HEK293 (cell line): ENCODE results near the gene KLRC1.

ENCODE experiments used
- BCL11A ChIP-seq: fragments of 450-650 bp; formaldehyde crosslinking; IDR thresholded peaks from 2 replicates; pipeline ENCODE4 v1.5.1; 2016; ENCODE audit warnings: low read depth, missing biosample characterization, missing genetic modification characterization
- BCL6B ChIP-seq: fragments of 450-650 bp; formaldehyde crosslinking; IDR thresholded peaks from 2 replicates; pipeline ENCODE4 v1.5.1; 2017; ENCODE audit warnings: missing biosample characterization, missing genetic modification characterization
- CTCF ChIP-seq: fragments of 450-650 bp; formaldehyde crosslinking; IDR thresholded peaks from 2 replicates; pipeline ENCODE4 v1.5.1; 2016; ENCODE audit warnings: missing biosample characterization, missing genetic modification characterization
- REST ChIP-seq: fragments of 450-650 bp; formaldehyde crosslinking; IDR thresholded peaks from 2 replicates; pipeline ENCODE4 v1.5.1; 2016; ENCODE audit warnings: missing biosample characterization, missing genetic modification characterization
- TCF7L2 ChIP-seq: IDR thresholded peaks from 2 replicates; pipeline ENCODE4 v1.6.1; 2011; ENCODE audit warnings: low read depth, mild to moderate bottlenecking, inconsistent platforms, low read length, moderate library complexity, borderline replicate concordance
- WT1 ChIP-seq: fragments of 450-650 bp; formaldehyde crosslinking; IDR thresholded peaks from 2 replicates; pipeline ENCODE4 v1.5.1; 2016; ENCODE audit warnings: missing biosample characterization, missing genetic modification characterization
- ZNF132 ChIP-seq: fragments of 450-650 bp; formaldehyde crosslinking; IDR thresholded peaks from 2 replicates; pipeline ENCODE4 v1.5.1; 2017; ENCODE audit warnings: missing biosample characterization, missing genetic modification characterization, borderline replicate concordance
- ZNF146 ChIP-seq: fragments of 450-650 bp; formaldehyde crosslinking; IDR thresholded peaks from 2 replicates; pipeline ENCODE4 v1.5.1; 2016; ENCODE audit warnings: missing biosample characterization, missing genetic modification characterization
- ZNF37A ChIP-seq: fragments of 450-650 bp; IDR thresholded peaks from 2 replicates; pipeline ENCODE4 v1.5.1; 2018; ENCODE audit warnings: missing biosample characterization, missing genetic modification characterization
- ZNF391 ChIP-seq: fragments of 450-650 bp; formaldehyde crosslinking; IDR thresholded peaks from 2 replicates; pipeline ENCODE4 v1.5.1; 2016; ENCODE audit warnings: low read depth, missing biosample characterization, missing genetic modification characterization, borderline replicate concordance
- ZNF670 ChIP-seq: fragments of 450-650 bp; formaldehyde crosslinking; IDR thresholded peaks from 2 replicates; pipeline ENCODE4 v1.5.1; 2016; ENCODE audit warnings: missing biosample characterization, missing genetic modification characterization, low read depth
- ZNF777 ChIP-seq: fragments of 450-650 bp; formaldehyde crosslinking; IDR thresholded peaks from 2 replicates; pipeline ENCODE4 v1.5.1; 2017; ENCODE audit warnings: missing biosample characterization, missing genetic modification characterization, borderline replicate concordance
- ZNF792 ChIP-seq: fragments of 450-650 bp; formaldehyde crosslinking; IDR thresholded peaks from 2 replicates; pipeline ENCODE4 v1.5.1; 2016; ENCODE audit warnings: missing biosample characterization, missing genetic modification characterization

GRCh38 chr12:10404798-10405197, 48.4 kb downstream of the KLRC1 start:
- TF ChIP-seq CTCF (no peak), ZNF132 (tag by site-specific recombination) (no peak), BCL11A (tag by site-specific recombination) (no peak), ZNF792 (tag by site-specific recombination) (no peak), WT1 (tag by site-specific recombination) (no peak), REST (no peak), ZNF391 (no peak), ZNF670 (no peak), ZNF777 (tag by site-specific recombination) (no peak), BCL6B (tag by site-specific recombination) (no peak), ZNF37A (tag by site-specific recombination) (no peak), ZNF146 (tag by site-specific recombination) (no peak), TCF7L2 (no peak)
